K562 (cell line): ENCODE results near the gene USP48. TPM values are rescaled to one million over a fixed set of nuclear protein-coding genes. Genes with fewer than 3 reads are reported as not detected.

Experiments
- ATAC-seq: fragments of 200-7000 bp; cut with Tn5 transposase; 3 replicates; pipeline ENCODE4 v1.9.1; 2020; ENCODE audit warnings: moderate library complexity
- BruUV-seq: library from RNA; stranded (reverse); fragments of 400-500 nt; replicated peaks from 2 replicates; lab custom pipeline; 2021; lab: Mats Ljungman, UMichigan
- CTCF ChIA-PET: fragments of 300-600 bp; formaldehyde crosslinking; extraction: SDS; loops from one replicate; lab custom pipeline; 2021; ENCODE audit warnings: low intra/inter-chr PET ratio; lab: Yijun Ruan, JAX
- POLR2A ChIA-PET: fragments of 300-600, 350-650 bp; sonication (Branson Sonifier 250); formaldehyde crosslinking; extraction: SDS; loops from one replicate; lab custom pipeline; 2021; ENCODE audit warnings: antibody characterized with exemption, inconsistent platforms; lab: Yijun Ruan, JAX
- DNase-seq, 4 experiments: peaks; one replicate each; pipeline versions ENCODE4 v3.0.0 to v3.0.0-alpha.2; 2011 to 2018; ENCODE audit warnings: low spot score in 3 of 4, mixed read lengths in 3 of 4; ENCODE audit errors: extremely low read depth in 1 of 4
- FAIRE-seq: peaks from 2 replicates; lab custom pipeline; 2011; peaks lifted over from hg19 to GRCh38; lab: Jason Lieb, UNC
- H2AFZ ChIP-seq: 2 replicates; pipeline ENCODE4 v1.6.0; 2011; ENCODE audit warnings: low read depth, low read length, control low read depth, inconsistent platforms
- H3K27ac ChIP-seq: fragments of 200-600 bp; 3 replicates; pipeline ENCODE4 v1.8.0; 2011; ENCODE audit warnings: low read depth, mild to moderate bottlenecking, control low read depth, inconsistent platforms, low read length, moderate library complexity, mixed read lengths; ENCODE audit errors: extremely low read depth
- H3K27me3 ChIP-seq, 2 experiments: fragments of 300-600 bp in 1 of 2; 2 replicates in 1 of 2; 3 replicates in 1 of 2; pipeline versions ENCODE4 v1.6.0 to v1.8.0; 2011; ENCODE audit warnings: inconsistent platforms in 2 of 2, low read length in 2 of 2, mild to moderate bottlenecking in 1 of 2, mixed read lengths in 1 of 2, moderate library complexity in 1 of 2; ENCODE audit not compliant: control insufficient read depth in 2 of 2, insufficient read depth in 2 of 2
- H3K36me3 ChIP-seq: fragments of 300-600 bp; 3 replicates; pipeline ENCODE4 v1.8.0; 2011; ENCODE audit warnings: mild to moderate bottlenecking, low read length, inconsistent platforms; ENCODE audit not compliant: control insufficient read depth, insufficient read depth
- H3K4me1 ChIP-seq, 2 experiments: fragments of 200-600 bp in 1 of 2; replicated peaks in 1 of 2; 2 replicates in 1 of 2; 3 replicates in 1 of 2; pipeline versions ENCODE4 v1.5.1 to v1.8.0; 2011; ENCODE audit warnings: inconsistent platforms in 2 of 2, low read length in 2 of 2, mild to moderate bottlenecking in 1 of 2, mixed read lengths in 1 of 2, moderate library complexity in 1 of 2; ENCODE audit not compliant: control insufficient read depth in 2 of 2, insufficient read depth in 2 of 2
- H3K4me2 ChIP-seq: 2 replicates; pipeline ENCODE4 v1.6.1; 2011; ENCODE audit warnings: low read length, control low read depth, inconsistent platforms, mixed read lengths; ENCODE audit not compliant: insufficient read depth
- H3K4me3 ChIP-seq: fragments of 200-600 bp; sonication (generic), shearing (Covaris generic); 2 replicates; pipeline ENCODE4 v1.5.1; 2016; ENCODE audit warnings: control low read depth, inconsistent platforms
- H3K79me2 ChIP-seq: fragments of 200-600 bp; 3 replicates; pipeline ENCODE4 v1.8.0; 2011; ENCODE audit warnings: low read length, inconsistent platforms; ENCODE audit not compliant: control insufficient read depth, insufficient read depth
- H3K9ac ChIP-seq, 2 experiments: 2 replicates each; pipeline versions ENCODE4 v1.6.0 to v1.6.1; 2011; ENCODE audit warnings: low read depth in 2 of 2, low read length in 2 of 2, control low read depth in 1 of 2, inconsistent platforms in 1 of 2, mild to moderate bottlenecking in 1 of 2, mixed read lengths in 1 of 2; ENCODE audit not compliant: insufficient read depth in 1 of 2
- H3K9me1 ChIP-seq: one replicate; pipeline ENCODE4 v1.6.0; 2011; ENCODE audit warnings: inconsistent platforms, mild to moderate bottlenecking, low read length, moderate library complexity; ENCODE audit not compliant: control insufficient read depth, insufficient read depth
- H3K9me3 ChIP-seq: replicated peaks from 2 replicates; pipeline ENCODE4 v1.5.1; 2011; ENCODE audit warnings: low read depth, low read length, inconsistent platforms; ENCODE audit not compliant: control insufficient read depth, insufficient read depth
- H4K20me1 ChIP-seq: replicated peaks from 2 replicates; pipeline ENCODE4 v1.6.1; 2011; ENCODE audit warnings: low read length, inconsistent platforms, mixed read lengths; ENCODE audit not compliant: control insufficient read depth, insufficient read depth
- ARNT ChIP-seq, 2 experiments: fragments of 450-650 bp; IDR thresholded peaks; 2 replicates each; pipeline ENCODE4 v1.6.1; 2016; ENCODE audit warnings: mild to moderate bottlenecking in 1 of 2
- CXXC5 ChIP-seq: fragments of 250-450 bp; sonication (Bioruptor Pico); IDR thresholded peaks from 2 replicates; pipeline ENCODE4 v1.8.0; 2022; ENCODE audit warnings: inconsistent platforms, mild to moderate bottlenecking, moderate library complexity
- FOSL1 ChIP-seq: fragments of 200-800 bp; sonication (Bioruptor generic); conservative IDR thresholded peaks from 2 replicates; pipeline ENCODE4 v1.6.1; 2016; ENCODE audit warnings: missing genetic modification characterization, missing compliant biosample characterization
- FOXA1 ChIP-seq: fragments of 450-650 bp; IDR thresholded peaks from 2 replicates; pipeline ENCODE4 v1.6.1; 2016; ENCODE audit warnings: mild to moderate bottlenecking, borderline replicate concordance
- HDAC8 ChIP-seq: fragments of 450-650 bp; IDR thresholded peaks from 2 replicates; pipeline ENCODE4 v1.6.1; 2016; ENCODE audit warnings: mild to moderate bottlenecking, missing genetic modification characterization, moderate library complexity, missing compliant biosample characterization
- KLF16 ChIP-seq: IDR thresholded peaks from 2 replicates; pipeline ENCODE4 v1.6.1; 2016; ENCODE audit warnings: antibody characterized with exemption
- MAFG ChIP-seq: fragments of 450-650 bp; conservative IDR thresholded peaks from 2 replicates; pipeline ENCODE4 v1.6.1; 2016; ENCODE audit warnings: missing genetic modification characterization, missing compliant biosample characterization
- POLR2H ChIP-seq: IDR thresholded peaks from 2 replicates; pipeline ENCODE4 v1.6.1; 2016; ENCODE audit warnings: missing genetic modification characterization, low read depth, mild to moderate bottlenecking, control low read depth, missing compliant biosample characterization, moderate library complexity
- PYGO2 ChIP-seq: fragments of 450-650 bp; IDR thresholded peaks from 2 replicates; pipeline ENCODE4 v1.6.1; 2016; ENCODE audit warnings: mild to moderate bottlenecking, missing genetic modification characterization, moderate library complexity, missing compliant biosample characterization
- RBBP5 ChIP-seq: fragments of 200-600 bp; sonication (generic); IDR thresholded peaks from 2 replicates; pipeline ENCODE4 v1.6.1; 2012; ENCODE audit warnings: borderline replicate concordance, mild to moderate bottlenecking, low read length, control low read depth, inconsistent platforms; ENCODE audit not compliant: insufficient read depth, poor library complexity, severe bottlenecking
- TCF7L2 ChIP-seq: fragments of 150-350 bp; IDR thresholded peaks from 2 replicates; pipeline ENCODE4 v1.6.1; 2016; ENCODE audit warnings: low read depth, mild to moderate bottlenecking, low read length, moderate library complexity
- TEAD2 ChIP-seq: fragments of 450-650 bp; IDR thresholded peaks from 2 replicates; pipeline ENCODE4 v1.6.1; 2016; ENCODE audit warnings: missing genetic modification characterization, control low read depth, missing compliant biosample characterization
- ZNF133 ChIP-seq: fragments of 250-450 bp; sonication (Bioruptor Pico); IDR thresholded peaks from 2 replicates; pipeline ENCODE4 v1.4.0; 2020; ENCODE audit warnings: mild to moderate bottlenecking
- ZNF277 ChIP-seq: fragments of 250-450 bp; sonication (Bioruptor Pico); IDR thresholded peaks from 2 replicates; pipeline ENCODE4 v1.8.0; 2022; ENCODE audit warnings: inconsistent platforms, mild to moderate bottlenecking, moderate library complexity, borderline replicate concordance
- WGBS: fragments of 100-300 bp; shearing (Covaris generic); methylation state at CpG from one replicate; pipeline ENCODE4 v1.1.6; 2016; ENCODE audit warnings: low coverage, mixed read lengths; ENCODE audit not compliant: insufficient coverage; ENCODE audit errors: missing lambda C conversion rate; 5-methylcytosine and 5-hydroxymethylcytosine counted together
- in situ Hi-C: fragments of 300-500 bp; cut with MboI; formaldehyde crosslinking; loops from 4 replicates; pipeline ENCODE4 v1.15.0; 2018; ENCODE audit warnings: inconsistent platforms, mixed read lengths
- intact Hi-C: fragments of 100-400 bp; cut with micrococcal nuclease; formaldehyde crosslinking; loops from 2 replicates; pipeline ENCODE4 v1.14.2; 2022
- polyA plus RNA-seq, 8 experiments: library from polyadenylated mRNA; depleted of rRNA in 4 of 8; stranded (reverse) in 5 of 8; unstranded in 3 of 8; fragments of >200 nt; fragmentation: Nextera tagmentation in 2 of 8; fragmentation: Illumina TruSeq in 1 of 8; extraction: Ambion mirVana in 2 of 8; extraction: Trizol in 1 of 8; gene quantifications; 2 replicates each; pipeline versions ENCODE4 v1.2.1 to v1.2.3, GENCODE V29; 2011 to 2014; ENCODE audit warnings: inconsistent platforms in 1 of 8, missing spikeins in 1 of 8
- total RNA-seq, 7 experiments: library from RNA; depleted of rRNA in 6 of 7; stranded (reverse); fragments of >200 nt in 6 of 7; fragmentation: Illumina TruSeq in 2 of 7; extraction: Trizol in 2 of 7; gene quantifications; 2 replicates each; pipeline versions ENCODE4 v1.2.1 to v1.2.3, GENCODE V29; 2011 to 2021; ENCODE audit warnings: low replicate concordance in 1 of 7
- TF ChIP-seq, protein P1 (sequence below), 2 experiments: fragments of 450-650 bp in 1 of 2; IDR thresholded peaks; 2 replicates each; pipeline ENCODE4 v1.6.1; 2011 to 2017; ENCODE audit warnings: low read depth in 2 of 2, antibody characterized with exemption in 1 of 2, borderline replicate concordance in 1 of 2, low read length in 1 of 2, mild to moderate bottlenecking in 1 of 2, mixed read lengths in 1 of 2; ENCODE audit not compliant: control insufficient read depth in 1 of 2
- TF ChIP-seq, protein P2 (sequence below): fragments of 250-450 bp; sonication (Bioruptor Pico); IDR thresholded peaks from 2 replicates; pipeline ENCODE4 v1.9.0; 2021; ENCODE audit warnings: mild to moderate bottlenecking, inconsistent platforms

Gene USP48
- total and polyA plus RNA-seq, 9 of the 15 experiments (the other 6 are each of a cell fraction or from before 2014, with no cell fraction given) = 23.3 to 123 (median 106) TPM

DNA sequence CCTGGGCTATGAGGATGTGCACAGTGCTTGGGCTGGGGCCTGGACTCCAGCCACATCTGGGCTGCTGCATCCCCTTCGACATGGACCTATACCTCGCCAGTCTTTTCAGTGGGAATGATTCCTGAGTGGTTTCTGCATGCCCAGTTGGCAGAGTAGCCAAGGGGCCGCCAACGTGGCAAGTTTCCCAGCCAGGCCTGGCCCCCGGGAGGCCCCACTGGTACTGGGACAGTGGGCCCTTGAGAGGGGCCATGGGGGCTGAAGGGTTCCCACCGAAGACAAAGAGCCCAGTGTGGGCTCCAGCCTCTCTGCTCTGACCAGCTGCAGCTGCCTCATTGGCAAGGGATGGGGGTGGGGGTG, 129.2 kb downstream of the USP48 start:
- intact Hi-C loops = no loop called here
- in situ Hi-C loops = loop anchor here (10.0 to 25.0 kb wide), 2 partner anchors 141 to 399 kb away; partner anchors contain the start of gene ALPL

More for the DNA sequence above, 129.2 kb downstream of the USP48 start:
- Histone ChIP-seq H4K20me1 (peaks cover 33% of the 10 kb centered on the region; the same call in 1 of the 2 replicates), H3K4me1 (peaks cover 18 to 49% of the 10 kb centered on the region in 2 experiments; a peak in 4 of 5 replicates), H3K27me3 (no peaks in the 10 kb centered on the region; a peak in 1 of 5 replicates), H2AFZ (no peak overlapping the region), H3K9me3 (no peaks in the 10 kb centered on the region), H3K79me2 (peaks cover 14% of the 10 kb centered on the region), H3K4me2 (no peak overlapping the region), H3K9me1 (peaks cover 7% of the 10 kb centered on the region), H3K36me3 (peaks cover 3% of the 10 kb centered on the region; the same call in 1 of the 3 replicates), H3K9ac (no peak overlapping the region), H3K4me3 (no peak overlapping the region), H3K27ac (no peak overlapping the region)
- WGBS = 63% methylated on average over 6 of the region's 6 CpGs
- CTCF ChIA-PET = no interaction called here
- TF ChIP-seq PYGO2 (tag) (no peak), FOSL1 (tag) (no peak), ZNF277 (CRISPR knock-in tag) (no peak), CXXC5 (CRISPR knock-in tag) (no peak), HDAC8 (tag) (no peak), ZNF133 (no peak), TEAD2 (no peak), KLF16 (no peak), MAFG (tag) (no peak), RBBP5 (no peak), ARNT (IDR thresholded peaks at IDR 0.05) (no peak), POLR2H (tag) (no peak), TCF7L2 (no peak), FOXA1 (no peak)
- TF ChIP-seq, protein P1, sequence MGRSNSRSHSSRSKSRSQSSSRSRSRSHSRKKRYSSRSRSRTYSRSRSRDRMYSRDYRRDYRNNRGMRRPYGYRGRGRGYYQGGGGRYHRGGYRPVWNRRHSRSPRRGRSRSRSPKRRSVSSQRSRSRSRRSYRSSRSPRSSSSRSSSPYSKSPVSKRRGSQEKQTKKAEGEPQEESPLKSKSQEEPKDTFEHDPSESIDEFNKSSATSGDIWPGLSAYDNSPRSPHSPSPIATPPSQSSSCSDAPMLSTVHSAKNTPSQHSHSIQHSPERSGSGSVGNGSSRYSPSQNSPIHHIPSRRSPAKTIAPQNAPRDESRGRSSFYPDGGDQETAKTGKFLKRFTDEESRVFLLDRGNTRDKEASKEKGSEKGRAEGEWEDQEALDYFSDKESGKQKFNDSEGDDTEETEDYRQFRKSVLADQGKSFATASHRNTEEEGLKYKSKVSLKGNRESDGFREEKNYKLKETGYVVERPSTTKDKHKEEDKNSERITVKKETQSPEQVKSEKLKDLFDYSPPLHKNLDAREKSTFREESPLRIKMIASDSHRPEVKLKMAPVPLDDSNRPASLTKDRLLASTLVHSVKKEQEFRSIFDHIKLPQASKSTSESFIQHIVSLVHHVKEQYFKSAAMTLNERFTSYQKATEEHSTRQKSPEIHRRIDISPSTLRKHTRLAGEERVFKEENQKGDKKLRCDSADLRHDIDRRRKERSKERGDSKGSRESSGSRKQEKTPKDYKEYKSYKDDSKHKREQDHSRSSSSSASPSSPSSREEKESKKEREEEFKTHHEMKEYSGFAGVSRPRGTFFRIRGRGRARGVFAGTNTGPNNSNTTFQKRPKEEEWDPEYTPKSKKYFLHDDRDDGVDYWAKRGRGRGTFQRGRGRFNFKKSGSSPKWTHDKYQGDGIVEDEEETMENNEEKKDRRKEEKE (IDR thresholded peaks at IDR 0.05; ENCODE audit: borderline replicate concordance in 1 of 2, control insufficient read depth in 1 of 2, low read depth in 2 of 2, low read length in 1 of 2) = no peak
- TF ChIP-seq, protein P2, sequence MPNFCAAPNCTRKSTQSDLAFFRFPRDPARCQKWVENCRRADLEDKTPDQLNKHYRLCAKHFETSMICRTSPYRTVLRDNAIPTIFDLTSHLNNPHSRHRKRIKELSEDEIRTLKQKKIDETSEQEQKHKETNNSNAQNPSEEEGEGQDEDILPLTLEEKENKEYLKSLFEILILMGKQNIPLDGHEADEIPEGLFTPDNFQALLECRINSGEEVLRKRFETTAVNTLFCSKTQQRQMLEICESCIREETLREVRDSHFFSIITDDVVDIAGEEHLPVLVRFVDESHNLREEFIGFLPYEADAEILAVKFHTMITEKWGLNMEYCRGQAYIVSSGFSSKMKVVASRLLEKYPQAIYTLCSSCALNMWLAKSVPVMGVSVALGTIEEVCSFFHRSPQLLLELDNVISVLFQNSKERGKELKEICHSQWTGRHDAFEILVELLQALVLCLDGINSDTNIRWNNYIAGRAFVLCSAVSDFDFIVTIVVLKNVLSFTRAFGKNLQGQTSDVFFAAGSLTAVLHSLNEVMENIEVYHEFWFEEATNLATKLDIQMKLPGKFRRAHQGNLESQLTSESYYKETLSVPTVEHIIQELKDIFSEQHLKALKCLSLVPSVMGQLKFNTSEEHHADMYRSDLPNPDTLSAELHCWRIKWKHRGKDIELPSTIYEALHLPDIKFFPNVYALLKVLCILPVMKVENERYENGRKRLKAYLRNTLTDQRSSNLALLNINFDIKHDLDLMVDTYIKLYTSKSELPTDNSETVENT (CRISPR knock-in tag) = no peak
- BruUV-seq = no TSS peak
- no peak for ATAC-seq
- no peak for DNase-seq
- FAIRE-seq = no peak
- POLR2A ChIA-PET = no interaction called here
